SK-N-SH (cell line): ENCODE results near the gene PXN. TPM values are rescaled to one million over a fixed set of nuclear protein-coding genes. Genes with fewer than 3 reads are reported as not detected.

Experiments
- ELF1 ChIP-seq: IDR thresholded peaks from 2 replicates; pipeline ENCODE4 v1.4.0; 2012
- EZH2phosphoT487 ChIP-seq: fragments of 200-600 bp; sonication (generic); IDR thresholded peaks from 2 replicates; pipeline ENCODE4 v1.6.1; 2017; ENCODE audit warnings: low read depth, mixed run types, mild to moderate bottlenecking, antibody characterized with exemption, moderate library complexity, borderline replicate concordance
- FOSL2 ChIP-seq: IDR thresholded peaks from 2 replicates; pipeline ENCODE4 v1.4.0; 2012; ENCODE audit warnings: low read depth, mild to moderate bottlenecking, moderate library complexity, borderline replicate concordance
- FOXM1 ChIP-seq: IDR thresholded peaks from 2 replicates; pipeline ENCODE4 v1.4.0; 2012; ENCODE audit warnings: low read depth, mild to moderate bottlenecking
- GABPA ChIP-seq: IDR thresholded peaks from 2 replicates; pipeline ENCODE4 v1.4.0; 2012; ENCODE audit warnings: low read depth, mild to moderate bottlenecking
- GATA2 ChIP-seq: sonication (generic); formaldehyde crosslinking; IDR thresholded peaks from 2 replicates; pipeline ENCODE4 v1.5.0; 2020; ENCODE audit warnings: mild to moderate bottlenecking, missing genetic modification reagents
- NRF1 ChIP-seq: IDR thresholded peaks from 2 replicates; pipeline ENCODE4 v1.6.1; 2012; ENCODE audit warnings: low read depth, mild to moderate bottlenecking, low read length
- RAD21 ChIP-seq: IDR thresholded peaks from 2 replicates; pipeline ENCODE4 v1.6.1; 2012; ENCODE audit warnings: mild to moderate bottlenecking, low read length
- RCOR1 ChIP-seq: fragments of 150-350 bp; IDR thresholded peaks from 2 replicates; pipeline ENCODE4 v1.6.1; 2017; ENCODE audit warnings: antibody characterized with exemption, low read length
- RXRA ChIP-seq: IDR thresholded peaks from 2 replicates; pipeline ENCODE4 v1.4.0; 2012; ENCODE audit warnings: low read depth, mild to moderate bottlenecking, borderline replicate concordance
- SMC3 ChIP-seq: IDR thresholded peaks from 2 replicates; pipeline ENCODE4 v1.6.1; 2012; ENCODE audit warnings: low read depth, low read length, improper control_type of control experiment
- TAF1 ChIP-seq: IDR thresholded peaks from 2 replicates; pipeline ENCODE4 v1.6.1; 2012; ENCODE audit warnings: low read depth, mild to moderate bottlenecking, low read length, moderate library complexity, borderline replicate concordance
- TCF12 ChIP-seq: IDR thresholded peaks from 2 replicates; pipeline ENCODE4 v1.4.0; 2012
- TEAD4 ChIP-seq: IDR thresholded peaks from 2 replicates; pipeline ENCODE4 v1.4.0; 2012; ENCODE audit warnings: mild to moderate bottlenecking, borderline replicate concordance; ENCODE audit not compliant: insufficient read depth
- polyA plus RNA-seq, 3 experiments: library from polyadenylated mRNA; depleted of rRNA; stranded (reverse); fragments of >200 nt; gene quantifications; 2 replicates each; pipeline ENCODE4 v1.2.3, GENCODE V29; 2012
- TF ChIP-seq, protein P1 (sequence below): fragments of 150-350 bp; IDR thresholded peaks from 2 replicates; pipeline ENCODE4 v1.6.1; 2016; ENCODE audit warnings: mild to moderate bottlenecking, low read depth, low read length
- TF ChIP-seq, protein P2 (sequence below): IDR thresholded peaks from 2 replicates; pipeline ENCODE4 v1.4.0; 2012; ENCODE audit warnings: low read depth, borderline replicate concordance
- TF ChIP-seq, protein P3 (sequence below): fragments of 200-600 bp; sonication (generic); IDR thresholded peaks from 2 replicates; pipeline ENCODE4 v1.6.1; 2017; ENCODE audit warnings: antibody characterized with exemption, mild to moderate bottlenecking, moderate library complexity
- TF ChIP-seq, protein P4 (sequence below): IDR thresholded peaks from 2 replicates; pipeline ENCODE4; 2012
- TF ChIP-seq, protein P5 (sequence below): IDR thresholded peaks from 2 replicates; pipeline ENCODE4 v1.6.1; 2012; ENCODE audit warnings: mild to moderate bottlenecking, low read depth, low read length, moderate library complexity

PXN gene
- polyA plus RNA-seq, 1 of the 3 experiments (the other 2 are of a cell fraction) = 89.0 TPM

DNA sequence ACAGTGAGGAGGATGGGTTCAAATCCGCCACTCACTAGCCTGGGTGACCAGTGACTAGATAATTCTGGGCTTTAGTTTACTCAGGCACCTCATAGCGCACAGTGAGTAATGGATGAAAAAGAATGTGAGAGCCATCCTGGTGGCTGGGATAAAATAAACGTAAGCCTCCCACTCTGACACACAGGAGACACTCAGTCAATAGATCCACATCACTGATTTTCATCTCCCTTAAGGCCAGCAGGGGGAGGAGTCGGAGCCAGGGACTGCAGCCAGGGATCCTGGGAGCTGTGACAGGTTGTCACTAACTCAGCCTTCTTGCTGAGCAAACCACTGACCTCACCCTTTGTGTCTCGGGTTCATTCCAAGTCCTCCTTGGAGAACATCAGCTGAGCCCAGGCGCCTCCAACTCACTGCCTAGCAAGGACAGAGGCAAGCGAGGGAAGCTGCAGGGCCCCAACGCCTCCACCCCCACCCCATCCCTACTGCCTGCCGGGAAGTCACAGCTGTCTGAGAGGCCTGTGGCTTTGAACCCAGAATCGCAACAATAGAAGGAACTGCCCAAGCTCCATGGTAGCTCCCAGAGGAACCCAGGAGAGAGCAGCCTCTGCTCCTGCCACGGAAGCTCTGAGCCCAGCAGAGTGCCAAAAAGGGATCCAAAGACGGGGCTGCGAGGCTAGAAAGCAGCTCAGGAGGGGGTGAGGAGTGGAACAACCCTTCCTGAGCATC lies 30.7 kb downstream of the PXN start (continued):
- TF ChIP-seq, protein P1, sequence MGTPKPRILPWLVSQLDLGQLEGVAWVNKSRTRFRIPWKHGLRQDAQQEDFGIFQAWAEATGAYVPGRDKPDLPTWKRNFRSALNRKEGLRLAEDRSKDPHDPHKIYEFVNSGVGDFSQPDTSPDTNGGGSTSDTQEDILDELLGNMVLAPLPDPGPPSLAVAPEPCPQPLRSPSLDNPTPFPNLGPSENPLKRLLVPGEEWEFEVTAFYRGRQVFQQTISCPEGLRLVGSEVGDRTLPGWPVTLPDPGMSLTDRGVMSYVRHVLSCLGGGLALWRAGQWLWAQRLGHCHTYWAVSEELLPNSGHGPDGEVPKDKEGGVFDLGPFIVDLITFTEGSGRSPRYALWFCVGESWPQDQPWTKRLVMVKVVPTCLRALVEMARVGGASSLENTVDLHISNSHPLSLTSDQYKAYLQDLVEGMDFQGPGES = no peak
- TF ChIP-seq NRF1 = no peak
- TF ChIP-seq TCF12 = peak; percentile 86
- no peak for TF ChIP-seq RCOR1
- TF ChIP-seq RAD21 = peak; percentile 44
- TF ChIP-seq GABPA = no peak
- no peak; the same call in 1 of the 2 replicates for TF ChIP-seq TEAD4
- no peak for TF ChIP-seq ELF1
- TF ChIP-seq EZH2phosphoT487 = no peak
- TF ChIP-seq FOSL2 = peak; percentile 27; the same call in 1 of the 2 replicates
- no peak for TF ChIP-seq FOXM1
- TF ChIP-seq, protein P2, sequence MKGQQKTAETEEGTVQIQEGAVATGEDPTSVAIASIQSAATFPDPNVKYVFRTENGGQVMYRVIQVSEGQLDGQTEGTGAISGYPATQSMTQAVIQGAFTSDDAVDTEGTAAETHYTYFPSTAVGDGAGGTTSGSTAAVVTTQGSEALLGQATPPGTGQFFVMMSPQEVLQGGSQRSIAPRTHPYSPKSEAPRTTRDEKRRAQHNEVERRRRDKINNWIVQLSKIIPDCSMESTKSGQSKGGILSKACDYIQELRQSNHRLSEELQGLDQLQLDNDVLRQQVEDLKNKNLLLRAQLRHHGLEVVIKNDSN = peak; percentile 44; the same call in 1 of the 2 replicates
- TF ChIP-seq SMC3 = peak; percentile 53
- no peak for TF ChIP-seq GATA2 (CRISPR knock-in tag)
- TF ChIP-seq, protein P3, sequence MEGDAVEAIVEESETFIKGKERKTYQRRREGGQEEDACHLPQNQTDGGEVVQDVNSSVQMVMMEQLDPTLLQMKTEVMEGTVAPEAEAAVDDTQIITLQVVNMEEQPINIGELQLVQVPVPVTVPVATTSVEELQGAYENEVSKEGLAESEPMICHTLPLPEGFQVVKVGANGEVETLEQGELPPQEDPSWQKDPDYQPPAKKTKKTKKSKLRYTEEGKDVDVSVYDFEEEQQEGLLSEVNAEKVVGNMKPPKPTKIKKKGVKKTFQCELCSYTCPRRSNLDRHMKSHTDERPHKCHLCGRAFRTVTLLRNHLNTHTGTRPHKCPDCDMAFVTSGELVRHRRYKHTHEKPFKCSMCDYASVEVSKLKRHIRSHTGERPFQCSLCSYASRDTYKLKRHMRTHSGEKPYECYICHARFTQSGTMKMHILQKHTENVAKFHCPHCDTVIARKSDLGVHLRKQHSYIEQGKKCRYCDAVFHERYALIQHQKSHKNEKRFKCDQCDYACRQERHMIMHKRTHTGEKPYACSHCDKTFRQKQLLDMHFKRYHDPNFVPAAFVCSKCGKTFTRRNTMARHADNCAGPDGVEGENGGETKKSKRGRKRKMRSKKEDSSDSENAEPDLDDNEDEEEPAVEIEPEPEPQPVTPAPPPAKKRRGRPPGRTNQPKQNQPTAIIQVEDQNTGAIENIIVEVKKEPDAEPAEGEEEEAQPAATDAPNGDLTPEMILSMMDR = peak; percentile 59
- TF ChIP-seq, protein P4, sequence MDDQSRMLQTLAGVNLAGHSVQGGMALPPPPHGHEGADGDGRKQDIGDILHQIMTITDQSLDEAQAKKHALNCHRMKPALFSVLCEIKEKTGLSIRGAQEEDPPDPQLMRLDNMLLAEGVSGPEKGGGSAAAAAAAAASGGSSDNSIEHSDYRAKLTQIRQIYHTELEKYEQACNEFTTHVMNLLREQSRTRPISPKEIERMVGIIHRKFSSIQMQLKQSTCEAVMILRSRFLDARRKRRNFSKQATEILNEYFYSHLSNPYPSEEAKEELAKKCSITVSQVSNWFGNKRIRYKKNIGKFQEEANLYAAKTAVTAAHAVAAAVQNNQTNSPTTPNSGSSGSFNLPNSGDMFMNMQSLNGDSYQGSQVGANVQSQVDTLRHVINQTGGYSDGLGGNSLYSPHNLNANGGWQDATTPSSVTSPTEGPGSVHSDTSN = peak; percentile 93
- TF ChIP-seq, protein P5, sequence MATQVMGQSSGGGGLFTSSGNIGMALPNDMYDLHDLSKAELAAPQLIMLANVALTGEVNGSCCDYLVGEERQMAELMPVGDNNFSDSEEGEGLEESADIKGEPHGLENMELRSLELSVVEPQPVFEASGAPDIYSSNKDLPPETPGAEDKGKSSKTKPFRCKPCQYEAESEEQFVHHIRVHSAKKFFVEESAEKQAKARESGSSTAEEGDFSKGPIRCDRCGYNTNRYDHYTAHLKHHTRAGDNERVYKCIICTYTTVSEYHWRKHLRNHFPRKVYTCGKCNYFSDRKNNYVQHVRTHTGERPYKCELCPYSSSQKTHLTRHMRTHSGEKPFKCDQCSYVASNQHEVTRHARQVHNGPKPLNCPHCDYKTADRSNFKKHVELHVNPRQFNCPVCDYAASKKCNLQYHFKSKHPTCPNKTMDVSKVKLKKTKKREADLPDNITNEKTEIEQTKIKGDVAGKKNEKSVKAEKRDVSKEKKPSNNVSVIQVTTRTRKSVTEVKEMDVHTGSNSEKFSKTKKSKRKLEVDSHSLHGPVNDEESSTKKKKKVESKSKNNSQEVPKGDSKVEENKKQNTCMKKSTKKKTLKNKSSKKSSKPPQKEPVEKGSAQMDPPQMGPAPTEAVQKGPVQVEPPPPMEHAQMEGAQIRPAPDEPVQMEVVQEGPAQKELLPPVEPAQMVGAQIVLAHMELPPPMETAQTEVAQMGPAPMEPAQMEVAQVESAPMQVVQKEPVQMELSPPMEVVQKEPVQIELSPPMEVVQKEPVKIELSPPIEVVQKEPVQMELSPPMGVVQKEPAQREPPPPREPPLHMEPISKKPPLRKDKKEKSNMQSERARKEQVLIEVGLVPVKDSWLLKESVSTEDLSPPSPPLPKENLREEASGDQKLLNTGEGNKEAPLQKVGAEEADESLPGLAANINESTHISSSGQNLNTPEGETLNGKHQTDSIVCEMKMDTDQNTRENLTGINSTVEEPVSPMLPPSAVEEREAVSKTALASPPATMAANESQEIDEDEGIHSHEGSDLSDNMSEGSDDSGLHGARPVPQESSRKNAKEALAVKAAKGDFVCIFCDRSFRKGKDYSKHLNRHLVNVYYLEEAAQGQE = 0 out of 2 replicates have a peak, but pooled peaks have one; percentile 4
- peak; percentile 41; the same call in 1 of the 2 replicates for TF ChIP-seq TAF1
- TF ChIP-seq RXRA = peak; percentile 66; the same call in 1 of the 2 replicates
- TF ChIP-seq, all 33 proteins: peak for 17
